HG03175 (cell line): ENCODE data around the gene FBXO8.

Experiments used
- ATAC-seq: cut with Tn5 transposase; IDR thresholded peaks from one replicate; pipeline ENCODE4 v1.9.1; 2021; ENCODE audit warnings: mild to moderate bottlenecking, moderate library complexity; ENCODE audit not compliant: unreplicated experiment

The FBXO8 gene

GRCh38 chr4:174284487-174284886 is 1.0 kb upstream of the FBXO8 start:
- no peak for ATAC-seq

- ATAC-seq, result peak; percentile 97
Observed at GRCh38 chr4:174282836-174283506, 496 bp downstream of the FBXO8 start.

GRCh38 chr4:174281901-174282300 is 1.6 kb downstream of the FBXO8 start:
- ATAC-seq, result no peak

GRCh38 chr4:174281182-174281737 is 2.2 kb downstream of the FBXO8 start:
- ATAC-seq, result no peak

- ATAC-seq, result no peak
Observed at GRCh38 chr4:174279433-174280155, 3.9 kb downstream of the FBXO8 start.

GRCh38 chr4:174278467-174278866 is 5.0 kb downstream of the FBXO8 start:
- ATAC-seq, result no peak

GRCh38 chr4:174277433-174277832 is 6.0 kb downstream of the FBXO8 start:
- no peak for ATAC-seq

GRCh38 chr4:174275101-174275500 is 8.4 kb downstream of the FBXO8 start:
- no peak for ATAC-seq

GRCh38 chr4:174274436-174274835 is 9.0 kb downstream of the FBXO8 start:
- no peak for ATAC-seq

GRCh38 chr4:174273930-174274329 is 9.5 kb downstream of the FBXO8 start:
- ATAC-seq, result no peak

GRCh38 chr4:174266416-174266815 is 17.1 kb downstream of the FBXO8 start:
- no peak for ATAC-seq

- no peak for ATAC-seq
Observed at GRCh38 chr4:174265916-174266315, 17.6 kb downstream of the FBXO8 start.

- ATAC-seq, result no peak
Observed at GRCh38 chr4:174263445-174263736, 20.1 kb downstream of the FBXO8 start.

- ATAC-seq, result no peak
Observed at GRCh38 chr4:174262624-174263444, 20.6 kb downstream of the FBXO8 start.

GRCh38 chr4:174261432-174261831 is 22.0 kb downstream of the FBXO8 start:
- ATAC-seq, result peak; percentile 40

GRCh38 chr4:174260099-174260498 is 23.4 kb downstream of the FBXO8 start:
- ATAC-seq, result peak; percentile 90

GRCh38 chr4:174259580-174259979 is 23.9 kb downstream of the FBXO8 start:
- ATAC-seq, result no peak

GRCh38 chr4:174256277-174256713 is 27.2 kb downstream of the FBXO8 start:
- ATAC-seq, result no peak

GRCh38 chr4:174255786-174256185 is 27.7 kb downstream of the FBXO8 start:
- no peak for ATAC-seq

- no peak for ATAC-seq
Observed at GRCh38 chr4:174255374-174255773, 28.1 kb downstream of the FBXO8 start.

GRCh38 chr4:174254613-174255012 is 28.9 kb downstream of the FBXO8 start:
- ATAC-seq, result no peak

- no peak for ATAC-seq
Observed at GRCh38 chr4:174252412-174252811, 31.1 kb downstream of the FBXO8 start.
